ENCODE measurements around the gene ZCCHC9.

GRCh38 chr5:81256766-81257165 lies 44.6 kb upstream of the ZCCHC9 start:
- TF ChIP-seq SMC3 (IDR thresholded peaks at IDR 0.05; ENCODE audit: low read depth, low read length) (no peak), POLR2AphosphoS5 (IDR thresholded peaks at IDR 0.05; ENCODE audit: low read depth, low read length) (no peak), JUND (IDR thresholded peaks at IDR 0.05) (no peak)
- TF ChIP-seq, protein P1, sequence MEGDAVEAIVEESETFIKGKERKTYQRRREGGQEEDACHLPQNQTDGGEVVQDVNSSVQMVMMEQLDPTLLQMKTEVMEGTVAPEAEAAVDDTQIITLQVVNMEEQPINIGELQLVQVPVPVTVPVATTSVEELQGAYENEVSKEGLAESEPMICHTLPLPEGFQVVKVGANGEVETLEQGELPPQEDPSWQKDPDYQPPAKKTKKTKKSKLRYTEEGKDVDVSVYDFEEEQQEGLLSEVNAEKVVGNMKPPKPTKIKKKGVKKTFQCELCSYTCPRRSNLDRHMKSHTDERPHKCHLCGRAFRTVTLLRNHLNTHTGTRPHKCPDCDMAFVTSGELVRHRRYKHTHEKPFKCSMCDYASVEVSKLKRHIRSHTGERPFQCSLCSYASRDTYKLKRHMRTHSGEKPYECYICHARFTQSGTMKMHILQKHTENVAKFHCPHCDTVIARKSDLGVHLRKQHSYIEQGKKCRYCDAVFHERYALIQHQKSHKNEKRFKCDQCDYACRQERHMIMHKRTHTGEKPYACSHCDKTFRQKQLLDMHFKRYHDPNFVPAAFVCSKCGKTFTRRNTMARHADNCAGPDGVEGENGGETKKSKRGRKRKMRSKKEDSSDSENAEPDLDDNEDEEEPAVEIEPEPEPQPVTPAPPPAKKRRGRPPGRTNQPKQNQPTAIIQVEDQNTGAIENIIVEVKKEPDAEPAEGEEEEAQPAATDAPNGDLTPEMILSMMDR (IDR thresholded peaks at IDR 0.05): no peak
